ENCODE measurements around the gene HNRNPA3. TPM values are rescaled to one million over a fixed set of nuclear protein-coding genes. Genes with fewer than 3 reads are reported as not detected.
A peak's percentile ranks its signal among the peaks of the same experiment; 100 is the strongest.

HNRNPA3 gene
- total and polyA plus RNA-seq, 10 of the 15 experiments (the other 5 are each of a cell fraction or from before 2014, with no cell fraction given) = 40.4 to 343 (median 206) TPM

GRCh38 chr2:177261116-177262060 lies 48.8 kb downstream of the HNRNPA3 start:
- ChIA-PET RAD21 (ENCODE audit: unreplicated experiment) (interaction anchor here (1.0 to 4.8 kb wide), 7 partner anchors 11 to 96 kb away, joined by 3 to 52 read pairs (median 3); no protein-coding TSS in a partner anchor), CTCF (interaction anchor here (0.9 to 14.2 kb wide), 6 partner anchors 21 to 98 kb away, joined by 3 to 213 read pairs (median 6); no protein-coding TSS in a partner anchor), SMC1A (ENCODE audit: uncharacterized antibody, unreplicated experiment) (interaction anchor here (0.9 to 8.5 kb wide), 11 partner anchors 12 to 97 kb away, joined by 3 to 140 read pairs (median 5); no protein-coding TSS in a partner anchor), POLR2A (interaction anchor here (0.6 to 6.7 kb wide), 7 partner anchors 11 to 586 kb away, joined by 3 to 76 read pairs (median 3); partner anchors contain the start of gene HNRNPA3)
- peak overlapping the region; percentile 99; the same call in 1 of the 2 replicates for H3K27ac ChIP-seq (ENCODE audit: control insufficient read depth, insufficient read depth)
- peaks cover 6% of the 10 kb centered on the region; the same call in 2 of the 3 replicates for H3K9me3 ChIP-seq (replicated peaks; ENCODE audit: control insufficient read depth, insufficient read depth, low read length)
- H3K4me2 ChIP-seq (ENCODE audit: control insufficient read depth, insufficient read depth) = peak overlapping the region; percentile 23
- H3K36me3 ChIP-seq (ENCODE audit: control insufficient read depth in 2 of 2, insufficient read depth in 2 of 2, low read length in 1 of 2) = peaks cover 0 to 4% of the 10 kb centered on the region in 2 experiments; a peak in 1 of 4 replicates
- H2AFZ ChIP-seq (ENCODE audit: control insufficient read depth, low read depth, low read length) = no peak overlapping the region
- FAIRE-seq (no peak), ATAC-seq (no peak), DNase-seq (ENCODE audit: low read depth, low spot score) (no peak)
- no peak for TF ChIP-seq BCL11A (IDR thresholded peaks at IDR 0.05; ENCODE audit: low read depth, low read length)
- TF ChIP-seq JUNB (IDR thresholded peaks at IDR 0.05) = no peak
- no peak for TF ChIP-seq YBX1 (IDR thresholded peaks at IDR 0.05)
- TF ChIP-seq BRCA1 (IDR thresholded peaks at IDR 0.05; ENCODE audit: low read depth, low read length) = no peak
- TF ChIP-seq IRF5 (IDR thresholded peaks at IDR 0.05; ENCODE audit: borderline replicate concordance) = no peak
- TF ChIP-seq ZNF274 (IDR thresholded peaks at IDR 0.05; ENCODE audit: insufficient read depth, insufficient read length) = no peak
- no peak for TF ChIP-seq NFXL1 (IDR thresholded peaks at IDR 0.05; ENCODE audit: borderline replicate concordance)
- no peak for TF ChIP-seq BMI1 (IDR thresholded peaks at IDR 0.05; ENCODE audit: borderline replicate concordance)
- 60% methylated on average over 5 of the region's 5 CpGs for WGBS (ENCODE audit: insufficient coverage, insufficient replicate concordance, low lambda C conversion rate, missing lambda C conversion rate)
- BruUV-seq (replicated peaks) = TSS peak; percentile 47
- peaks cover 78% of the 10 kb centered on the region for H3K79me2 ChIP-seq (ENCODE audit: control insufficient read depth, insufficient read depth, low read length)
- intact Hi-C loops (cut with micrococcal nuclease; ENCODE audit: unreplicated experiment) = loop anchor here (2.0 to 10.0 kb wide), 2 partner anchors 21 to 133 kb away; partner anchors contain the start of gene AGPS
- H3K4me1 ChIP-seq (ENCODE audit: control insufficient read depth, insufficient read depth, low read length) = peaks cover 8% of the 10 kb centered on the region
- in situ Hi-C loops (cut with MboI) = no loop called here
- no peaks in the 10 kb centered on the region for H3K27me3 ChIP-seq (replicated peaks in 1 of 2; ENCODE audit: control insufficient read depth in 2 of 2, insufficient read depth in 2 of 2, low read length in 1 of 2)
- H3K9ac ChIP-seq (ENCODE audit: control insufficient read depth, insufficient read depth, low read length) = peak overlapping the region; percentile 99; the same call in 1 of the 2 replicates
- no peaks in the 10 kb centered on the region for H4K20me1 ChIP-seq (ENCODE audit: control insufficient read depth, insufficient read depth)
- peak overlapping the region; percentile 72 for H3K4me3 ChIP-seq
